Mucosa of descending colon (tissue), 3 donors: ENCODE measurements around the gene TBXAS1. TPM values are rescaled to one million over a fixed set of nuclear protein-coding genes. Genes with fewer than 3 reads are reported as not detected.

Experiments used
- ATAC-seq: fragments of 200-7000 bp; cut with Tn5 transposase; one replicate; pipeline ENCODE4 v1.9.1; 2020; ENCODE audit warnings: mild to moderate bottlenecking, moderate library complexity
- DNase-seq, 3 donors: peaks; one replicate each; pipeline ENCODE4 v3.0.0-alpha.2; 2020
- H3K36me3 ChIP-seq: fragments of 200-600 bp; one replicate; pipeline ENCODE4 v1.8.0; 2021; ENCODE audit warnings: low read depth, mild to moderate bottlenecking
- H3K4me1 ChIP-seq: fragments of 200-600 bp; one replicate; pipeline ENCODE4 v1.8.0; 2021; ENCODE audit warnings: low read depth, mild to moderate bottlenecking
- H3K4me3 ChIP-seq: fragments of 200-600 bp; one replicate; pipeline ENCODE4 v1.8.0; 2021; ENCODE audit warnings: mild to moderate bottlenecking
- H3K9me3 ChIP-seq: fragments of 200-600 bp; one replicate; pipeline ENCODE4 v1.8.0; 2021; ENCODE audit warnings: mild to moderate bottlenecking
- CTCF ChIP-seq: fragments of 200-600 bp; IDR thresholded peaks from one replicate; pipeline ENCODE4 v1.8.0; 2022; ENCODE audit warnings: antibody characterized with exemption, mild to moderate bottlenecking
- intact Hi-C, 2 donors: fragments of 100-400 bp; cut with DNase I in 1 of 2; cut with micrococcal nuclease in 1 of 2; formaldehyde crosslinking; loops; one replicate each; pipeline versions ENCODE4 v1.11.0 to v1.11.1; 2022; cut with DNase I, micrococcal nuclease
- total RNA-seq, 3 donors: library from RNA; stranded (reverse); fragmentation: NEBNext Ultra II Directional in 2 of 3; extraction: Animal tissue kit (Norgen Biotek cat#: 25700) in 2 of 3; gene quantifications; one replicate each; pipeline versions ENCODE4 v1.2.1 to v1.2.4, GENCODE V29; 2021 to 2023
- donor health status: DM: no; HTN: no; CAD: no; lungs with moderate emphysema.
- donor health status: DM: no; HTN: no; CAD: no.
- donor health status: DM: no; HTN: yes; CAD: no.

The TBXAS1 gene
- total RNA-seq, 3 donors from 2014 or later, result 9.4 to 15.6 (median 9.7) TPM

- no peaks in the 10 kb centered on the region for H3K36me3 ChIP-seq
These were observed 114.3 kb downstream of the TBXAS1 start for GRCh38 chr7:139943401-139943800.

DNA sequence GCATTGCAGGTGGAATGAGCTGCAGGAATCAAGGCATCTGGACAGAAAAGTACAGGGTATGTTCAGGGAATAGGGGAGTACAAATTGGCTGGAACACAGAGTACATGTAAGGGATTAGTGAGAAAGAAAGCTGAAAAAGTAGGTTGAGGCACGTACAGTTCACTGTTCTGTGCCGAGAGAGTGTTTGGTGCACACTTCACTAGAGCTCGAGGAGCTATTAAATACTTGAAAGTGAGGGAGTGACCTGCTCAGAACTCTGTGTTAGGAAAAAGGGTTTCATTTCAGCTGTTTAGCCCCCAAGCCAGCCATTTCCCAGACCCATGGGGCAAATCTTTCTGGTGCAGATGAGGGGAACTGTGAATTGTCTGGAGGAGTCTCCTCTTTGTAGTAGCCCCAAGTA lies 115.2 kb downstream of the TBXAS1 start:
- H3K4me1 ChIP-seq, result no peaks in the 10 kb centered on the region
- intact Hi-C loops, result no loop called here
- H3K9me3 ChIP-seq, result peaks cover 8% of the 10 kb centered on the region
- no peak for TF ChIP-seq CTCF
- DNase-seq (no peak), ATAC-seq (no peak)
- H3K4me3 ChIP-seq, result no peak overlapping the region
- no peaks in the 10 kb centered on the region for H3K36me3 ChIP-seq

More at GRCh38 chr7:139943401-139943800, 114.3 kb downstream of the TBXAS1 start:
- Histone ChIP-seq H3K4me3 (no peak overlapping the region), H3K4me1 (no peaks in the 10 kb centered on the region), H3K9me3 (peaks cover 8% of the 10 kb centered on the region)
- no peak for TF ChIP-seq CTCF
- intact Hi-C loops, result no loop called here
- ATAC-seq, result no peak
- DNase-seq, result no peak

DNA sequence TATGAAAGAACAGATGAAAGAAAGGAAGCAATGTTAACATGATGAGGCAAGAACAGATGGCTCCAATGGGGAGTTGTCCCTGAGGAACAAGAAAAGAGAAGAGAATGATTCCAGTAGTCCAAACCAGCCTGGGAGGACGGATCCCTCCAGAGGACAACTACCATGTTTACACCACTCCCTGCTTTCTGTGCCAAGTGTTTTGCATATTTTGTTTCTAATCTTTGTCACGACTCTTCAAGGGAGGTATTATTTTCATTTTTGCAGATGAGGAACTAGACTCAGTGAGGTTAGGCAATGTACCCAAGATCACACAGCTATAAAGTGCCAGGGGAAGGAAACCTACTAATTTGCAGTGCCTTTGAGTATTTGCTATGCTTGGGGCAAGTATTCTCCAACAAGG lies 117.5 kb downstream of the TBXAS1 start:
- ATAC-seq (no peak), DNase-seq (no peak)
- H3K9me3 ChIP-seq, result peaks cover 8% of the 10 kb centered on the region
- H3K4me1 ChIP-seq, result no peaks in the 10 kb centered on the region
- intact Hi-C loops, result no loop called here
- no peak for TF ChIP-seq CTCF
- H3K4me3 ChIP-seq, result no peak overlapping the region
- H3K36me3 ChIP-seq, result no peaks in the 10 kb centered on the region

DNA sequence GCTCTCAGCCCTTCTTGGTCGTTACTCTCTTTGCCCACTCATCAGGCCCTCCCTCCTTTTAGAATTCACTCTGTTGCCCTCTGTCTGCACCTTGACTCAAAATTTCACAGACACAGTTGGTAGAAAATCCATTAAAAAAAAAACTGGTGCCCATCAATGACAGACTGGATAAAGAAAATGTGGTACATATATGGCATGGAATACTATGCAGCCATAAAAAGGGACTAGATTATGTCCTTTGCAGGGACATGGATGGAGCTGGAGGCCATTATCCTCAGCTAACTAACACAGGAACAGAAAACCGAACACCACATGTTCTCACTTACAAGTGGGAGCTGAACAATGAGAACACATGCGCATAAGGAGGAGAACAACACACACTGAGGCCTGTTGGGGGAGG lies 118.0 kb downstream of the TBXAS1 start:
- Histone ChIP-seq H3K36me3 (no peaks in the 10 kb centered on the region), H3K4me3 (no peak overlapping the region), H3K9me3 (peaks cover 8% of the 10 kb centered on the region), H3K4me1 (no peaks in the 10 kb centered on the region)
- DNase-seq, result no peak
- TF ChIP-seq CTCF, result no peak
- intact Hi-C loops, result no loop called here
- no peak for ATAC-seq

GRCh38 chr7:139948167-139948566 lies 119.1 kb downstream of the TBXAS1 start:
- no peak for DNase-seq
- H3K4me1 ChIP-seq, result no peaks in the 10 kb centered on the region
- no peak for TF ChIP-seq CTCF
- intact Hi-C loops, result no loop called here
- H3K4me3 ChIP-seq, result no peak overlapping the region
- peaks cover 8% of the 10 kb centered on the region for H3K9me3 ChIP-seq
- no peak for ATAC-seq
- no peaks in the 10 kb centered on the region for H3K36me3 ChIP-seq
